GM21529 (cell line): ENCODE data around the gene RFX1.

Source experiments
- ATAC-seq: cut with Tn5 transposase; IDR thresholded peaks from one replicate; pipeline ENCODE4 v1.9.1; 2021; ENCODE audit not compliant: unreplicated experiment

Gene RFX1

DNA sequence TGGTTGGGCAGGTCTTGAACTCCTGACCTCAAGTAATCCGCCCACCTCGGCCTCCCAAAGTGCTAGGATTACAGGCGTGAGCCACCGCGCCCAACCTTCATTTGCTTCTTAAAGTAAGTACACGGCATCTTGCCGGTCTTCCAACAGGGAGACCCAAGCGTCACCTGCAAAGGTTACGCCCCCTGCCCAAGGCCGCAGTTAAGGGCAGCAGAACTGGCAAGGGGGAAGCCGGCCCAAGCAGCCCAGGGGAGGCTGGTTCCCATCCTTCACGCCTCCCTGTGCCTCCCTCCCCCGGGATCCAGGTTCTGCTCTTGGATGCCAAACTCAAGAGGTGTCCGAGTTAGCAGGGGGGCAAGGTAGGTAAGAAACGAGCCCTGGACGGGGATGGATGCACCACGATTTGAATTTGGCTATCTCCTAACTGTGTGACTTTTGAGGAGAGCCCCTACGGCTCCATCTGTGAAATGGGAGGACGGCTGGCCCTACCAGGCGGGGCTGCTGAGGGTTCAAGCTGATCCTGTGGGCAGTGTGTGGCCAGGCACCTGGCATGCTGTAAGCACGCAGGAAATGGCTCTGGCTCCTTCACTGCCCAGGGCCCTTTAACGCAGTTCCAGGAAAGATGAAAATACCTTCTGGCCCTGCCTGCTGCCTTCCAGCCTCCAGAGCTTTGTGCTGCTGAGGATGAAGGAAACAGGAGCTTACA lies 9.0 kb downstream of the RFX1 start:
- ATAC-seq, result no peak

DNA sequence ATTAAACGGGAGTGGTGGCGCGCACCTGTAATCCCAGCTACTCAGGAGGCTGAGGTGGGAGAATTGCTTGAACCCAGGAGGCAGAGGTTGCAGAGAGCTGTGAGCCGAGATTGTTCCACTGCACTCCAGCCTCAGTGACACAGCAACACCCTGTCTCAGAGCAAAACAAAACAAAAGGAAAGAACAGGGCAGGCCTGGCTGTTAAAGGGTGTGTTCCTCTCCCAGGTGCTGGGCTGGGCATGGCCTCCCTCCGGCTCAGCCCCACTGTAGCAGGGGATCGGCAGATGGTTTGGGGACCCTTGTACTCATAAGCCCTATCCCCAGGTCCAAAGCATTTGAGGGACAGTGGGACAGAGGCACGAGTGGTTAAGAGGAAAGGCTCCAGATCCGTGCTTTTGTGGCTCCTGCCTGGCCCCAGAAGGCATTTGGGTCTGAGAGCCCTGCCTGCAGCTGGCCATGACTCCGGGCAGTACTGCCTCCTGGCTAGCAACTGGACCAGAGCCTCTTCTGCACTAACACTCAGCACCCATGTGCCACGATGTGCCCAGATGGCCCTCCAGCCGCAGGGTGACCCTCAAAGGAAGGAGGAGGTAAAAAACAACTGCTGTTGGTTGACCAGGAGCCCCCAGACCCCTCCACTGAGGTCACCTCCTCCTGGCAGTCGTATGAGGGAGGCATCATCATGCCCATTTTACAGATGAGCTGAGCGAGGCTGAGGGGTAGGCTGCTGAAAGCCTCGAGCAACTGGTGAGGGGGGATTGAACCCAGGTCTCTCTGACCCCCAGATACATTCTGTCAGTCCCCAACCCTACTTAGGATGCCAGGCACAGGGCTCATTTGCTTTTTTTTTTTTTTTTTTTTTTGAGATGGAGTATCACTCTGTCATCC lies 10.0 kb downstream of the RFX1 start:
- no peak for ATAC-seq

DNA sequence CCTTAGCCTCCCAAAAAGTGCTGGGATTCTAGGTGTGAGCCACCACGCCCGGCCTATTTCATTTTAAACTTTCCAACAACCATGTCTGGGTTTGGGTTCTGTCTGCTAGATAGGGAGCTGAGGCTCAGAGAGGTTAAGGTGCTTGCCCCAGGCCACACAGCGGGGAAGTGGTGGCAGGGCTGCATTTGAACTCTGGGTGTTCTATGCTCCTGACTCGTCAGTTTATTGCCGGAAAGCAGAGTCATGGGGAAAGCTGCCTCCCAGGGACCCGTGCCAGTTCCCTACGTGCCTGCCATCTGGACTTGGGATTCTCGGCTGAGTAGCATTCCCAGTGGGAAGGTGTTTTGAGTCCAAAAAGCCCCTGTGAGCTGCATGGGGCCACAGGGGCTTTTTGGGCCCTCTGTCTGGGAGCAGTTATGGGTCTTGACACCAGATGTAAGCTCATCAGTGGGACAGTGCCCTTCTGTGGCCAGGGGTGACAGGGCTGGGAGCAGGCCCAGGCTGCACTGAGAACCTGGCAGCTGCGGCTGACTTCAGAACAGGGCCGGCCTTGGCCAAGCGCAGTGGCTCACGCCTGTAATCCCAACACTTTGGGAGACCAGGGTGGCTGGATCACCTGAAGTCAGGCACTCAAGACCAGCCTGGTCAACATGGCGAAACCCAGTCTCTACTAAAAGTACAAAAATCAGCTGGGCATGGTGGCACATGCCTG lies 10.9 kb downstream of the RFX1 start:
- no peak for ATAC-seq

DNA sequence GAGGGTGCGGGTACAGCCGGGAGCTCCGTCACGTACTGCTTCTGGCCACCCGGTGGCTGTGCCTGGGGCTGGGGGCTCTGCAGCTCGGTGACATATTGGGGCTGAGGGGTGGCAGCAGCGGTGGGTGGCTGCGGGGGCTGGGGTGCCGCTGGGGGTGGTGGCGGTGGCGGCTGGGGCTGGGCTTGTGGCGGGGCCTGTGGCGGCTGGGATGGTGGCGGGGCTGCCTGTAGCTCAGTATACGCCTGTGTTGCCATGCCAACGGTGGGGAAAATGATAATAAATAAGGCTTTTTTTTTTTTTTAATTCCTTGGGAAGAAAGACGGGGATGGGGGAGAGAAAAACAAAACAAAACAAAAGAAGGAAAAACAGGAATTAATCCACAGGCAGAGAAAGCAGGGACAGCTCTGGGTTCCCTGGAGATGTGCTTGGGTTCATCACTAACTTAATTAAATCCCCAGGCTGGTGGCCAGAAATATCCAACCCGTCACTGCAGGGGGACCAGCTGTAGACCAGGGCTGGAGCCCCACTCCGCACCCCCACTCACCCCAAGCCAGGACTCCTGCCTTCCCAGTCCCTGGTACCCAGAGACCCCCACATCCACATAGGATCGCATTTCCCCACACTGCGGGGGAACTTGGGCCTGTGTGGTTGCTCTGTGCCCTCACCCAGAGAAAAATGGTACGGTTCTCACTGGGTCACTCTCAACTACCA lies 12.4 kb downstream of the RFX1 start:
- no peak for ATAC-seq

DNA sequence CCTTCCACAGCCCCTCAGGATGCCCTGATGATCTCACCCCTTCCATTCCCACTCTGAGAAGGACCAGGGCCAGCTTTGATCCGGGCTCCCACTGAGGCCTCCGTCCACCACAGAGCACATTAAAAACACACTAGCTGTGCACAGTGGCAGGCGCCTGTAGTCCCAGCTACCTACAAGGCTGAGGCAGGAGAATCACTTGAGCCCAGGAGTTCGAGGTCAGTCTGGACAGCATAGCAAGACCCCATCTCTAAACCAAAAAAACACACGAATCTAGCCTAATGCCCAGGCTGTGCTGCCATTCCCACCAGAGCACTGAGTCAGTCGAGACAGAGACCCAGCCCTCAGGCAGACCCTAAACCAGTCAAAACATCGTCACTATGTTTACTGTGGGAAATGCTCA lies 14.1 kb downstream of the RFX1 start:
- no peak for ATAC-seq

DNA sequence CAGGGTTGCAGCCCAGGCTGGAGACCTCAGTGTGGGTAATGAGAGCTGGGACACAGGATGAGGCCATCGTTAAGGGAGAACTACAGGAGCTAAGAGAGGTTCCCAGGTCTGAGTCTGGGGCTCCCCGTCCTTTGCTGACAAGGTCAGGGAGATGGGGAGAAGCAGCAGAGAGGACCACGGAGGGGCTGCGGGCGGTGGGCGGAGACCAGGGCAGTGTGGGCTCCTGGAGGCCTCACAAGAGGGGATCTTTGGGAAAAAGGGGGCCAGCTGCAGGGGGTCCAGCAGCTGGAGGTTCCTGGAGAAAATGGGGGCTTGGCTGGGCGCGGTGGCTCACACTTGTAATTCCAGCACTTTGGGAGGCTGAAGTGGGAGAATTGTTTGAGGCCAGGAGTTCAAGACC lies 16.0 kb downstream of the RFX1 start:
- no peak for ATAC-seq

DNA sequence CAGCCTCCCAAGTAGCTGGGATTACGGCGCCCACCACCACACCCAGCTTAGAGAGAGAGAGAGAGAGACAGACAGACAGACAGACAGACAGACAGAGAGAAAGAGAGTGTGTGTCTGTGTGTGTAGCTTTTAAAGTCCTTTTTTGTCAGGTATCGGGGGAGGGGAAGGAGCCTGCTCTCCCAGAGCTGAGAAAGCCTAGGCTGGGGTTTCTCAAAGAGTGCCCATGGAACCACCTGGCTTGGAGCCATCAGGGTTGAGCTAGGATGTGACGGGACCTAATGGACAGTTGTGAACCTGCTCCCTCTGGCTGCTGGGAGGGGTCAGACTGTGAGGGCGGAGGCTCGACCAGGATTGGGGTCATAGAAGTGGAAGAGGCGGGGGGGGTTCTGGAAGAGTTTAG lies 16.6 kb downstream of the RFX1 start:
- ATAC-seq, result no peak

DNA sequence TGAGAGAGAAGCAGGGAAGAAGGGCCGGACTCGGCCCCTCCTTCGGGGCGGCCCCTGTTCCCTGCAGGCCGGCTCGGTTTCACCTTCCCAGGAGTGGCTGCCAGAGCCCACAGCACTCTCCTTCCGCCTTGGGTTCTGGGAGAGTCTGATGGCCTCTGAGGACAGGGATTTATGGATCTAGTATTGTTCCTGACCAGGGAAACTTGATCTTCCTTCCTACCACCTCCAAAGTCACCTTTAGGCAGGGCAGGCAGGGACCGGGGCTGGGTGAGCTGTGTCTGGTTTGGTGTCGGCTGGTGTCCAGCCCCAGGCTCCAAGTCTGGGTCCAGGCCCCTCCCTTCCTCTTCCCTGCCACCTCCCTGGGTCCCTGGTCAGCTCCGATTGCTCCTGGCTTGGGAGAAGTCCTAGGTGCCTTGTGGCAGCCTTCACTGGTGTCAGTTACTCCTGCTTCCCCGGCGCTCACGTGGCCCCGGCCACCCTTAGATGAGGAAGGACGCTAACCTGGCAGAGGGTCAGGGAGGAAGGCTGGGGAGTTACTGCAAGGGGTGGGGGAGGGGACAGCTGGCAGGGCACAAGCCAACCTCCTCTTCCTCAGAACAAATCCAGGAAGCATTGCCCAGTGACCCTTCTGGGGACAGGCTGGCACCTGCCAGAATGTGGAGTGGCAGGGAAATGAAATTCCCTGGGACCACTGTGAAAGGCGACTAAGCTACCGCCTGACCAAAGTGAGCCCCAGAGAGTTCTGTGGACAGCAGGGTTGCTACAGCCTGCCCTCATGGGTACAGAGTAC lies 18.8 kb downstream of the RFX1 start:
- ATAC-seq, result no peak

DNA sequence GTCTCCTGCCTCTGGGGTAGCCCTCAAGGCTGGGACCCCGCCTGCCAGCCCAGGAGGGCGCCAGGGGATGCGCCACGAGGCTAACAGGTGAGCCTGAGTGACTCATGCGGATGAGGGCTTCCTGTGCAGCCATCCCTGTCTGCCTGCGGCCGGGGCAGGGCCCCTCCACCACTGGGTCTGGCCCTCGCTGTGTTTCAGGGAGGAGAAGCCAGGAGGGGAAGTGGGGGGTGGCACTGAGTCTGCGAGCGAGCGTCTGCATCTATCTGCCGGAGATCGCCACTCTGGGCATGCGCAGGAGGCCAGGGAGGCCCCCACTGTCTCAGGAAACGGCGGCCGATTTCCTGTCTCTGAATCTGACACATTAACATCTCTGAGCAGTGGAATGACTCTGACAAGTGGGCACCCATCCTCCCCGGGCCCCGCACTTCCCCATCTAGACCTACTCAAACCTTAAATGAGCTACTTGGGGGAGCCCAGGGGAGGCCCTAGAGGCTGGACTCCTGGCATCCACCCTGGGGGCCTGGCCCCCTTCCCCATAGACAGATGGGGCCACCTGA lies 19.7 kb downstream of the RFX1 start:
- ATAC-seq, result peak; percentile 76

DNA sequence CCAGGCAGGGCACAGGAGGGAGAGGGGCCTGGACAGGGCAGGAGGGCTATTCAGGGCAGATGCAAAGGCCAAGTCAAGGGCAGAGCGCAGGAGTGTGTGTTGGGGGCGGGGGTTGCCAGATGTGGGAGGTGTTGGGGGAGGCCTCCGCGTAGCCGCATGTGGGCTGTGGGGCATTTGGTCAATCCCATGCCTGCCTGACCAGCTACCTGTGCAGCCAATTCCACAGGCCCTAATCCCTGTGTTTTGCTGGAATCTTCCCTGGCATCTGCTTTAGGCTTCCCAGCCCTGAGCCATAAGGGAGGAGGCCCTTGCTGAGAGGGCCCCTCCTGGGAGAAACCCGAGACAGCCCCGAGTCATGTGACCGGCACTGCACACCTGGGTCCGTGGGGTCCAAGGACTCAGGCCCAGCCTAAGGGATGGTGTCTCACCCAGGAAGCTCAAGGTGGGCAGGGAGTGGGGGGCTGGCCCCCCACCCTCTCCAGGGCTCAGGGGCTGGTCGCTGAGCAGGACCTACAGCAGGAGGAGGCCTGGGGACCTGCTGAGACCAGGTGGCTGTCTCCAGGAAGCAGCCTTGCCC lies 20.3 kb downstream of the RFX1 start:
- ATAC-seq, result peak; percentile 18

DNA sequence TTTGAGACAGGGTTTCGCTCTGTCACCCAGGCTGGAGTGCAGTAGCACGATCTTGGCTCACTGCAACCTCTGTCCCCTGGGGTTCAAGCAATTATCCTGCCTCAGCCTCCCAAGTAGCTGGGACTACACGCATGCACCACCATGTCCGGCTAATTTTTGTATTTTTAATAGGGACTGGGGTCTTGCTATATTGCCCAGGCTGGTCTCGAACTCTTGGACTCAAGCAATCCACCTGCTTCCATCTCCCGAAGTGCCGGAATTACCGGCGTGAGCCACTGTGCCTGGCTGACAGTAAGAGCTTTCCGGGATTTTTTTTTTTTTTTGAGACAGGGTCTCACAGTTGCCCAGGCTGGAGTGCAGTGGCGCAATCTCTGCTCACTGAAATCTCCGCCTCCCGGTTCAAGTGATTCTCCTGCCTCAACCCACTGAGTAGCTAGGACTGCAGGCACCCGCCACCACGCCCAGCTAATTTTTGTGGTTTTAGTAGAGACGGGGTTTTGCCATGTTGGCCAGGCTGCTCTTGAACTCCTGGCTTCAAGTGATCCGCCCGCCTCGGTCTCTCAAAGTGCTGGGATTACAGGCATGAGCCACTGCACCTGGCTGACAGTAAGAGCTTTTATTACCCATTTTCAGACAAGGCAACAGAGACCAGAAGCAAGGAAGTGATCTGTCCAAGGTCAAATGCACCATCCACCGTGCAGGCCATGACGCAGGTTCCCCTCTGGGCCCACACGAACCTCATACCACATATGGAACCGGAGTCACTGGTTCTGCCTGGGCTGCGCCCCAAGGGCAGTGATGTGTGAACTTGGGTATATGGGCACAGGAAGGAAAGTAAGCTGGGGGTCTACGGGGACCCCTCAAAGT lies 21.0 kb downstream of the RFX1 start:
- ATAC-seq, result no peak

DNA sequence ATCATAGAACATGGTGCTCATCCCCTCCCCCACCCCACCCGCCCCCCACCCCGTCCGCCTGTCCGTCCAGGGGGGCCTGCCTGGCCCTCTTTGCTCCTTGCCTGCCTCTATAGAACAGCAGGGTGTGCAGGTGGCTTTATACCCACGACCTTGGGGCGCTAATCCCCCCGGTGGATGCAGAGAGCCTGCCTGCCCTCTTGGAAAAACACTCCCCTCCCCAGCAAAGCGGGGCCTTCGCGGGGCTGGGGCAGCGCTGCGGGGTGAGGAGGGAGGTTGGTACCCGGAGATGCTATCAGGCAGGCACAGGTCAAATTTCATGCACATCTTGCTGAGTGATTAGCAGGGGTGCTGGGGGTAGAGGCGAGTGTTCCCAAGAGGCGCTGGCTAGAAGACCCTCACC lies 21.9 kb downstream of the RFX1 start:
- no peak for ATAC-seq

DNA sequence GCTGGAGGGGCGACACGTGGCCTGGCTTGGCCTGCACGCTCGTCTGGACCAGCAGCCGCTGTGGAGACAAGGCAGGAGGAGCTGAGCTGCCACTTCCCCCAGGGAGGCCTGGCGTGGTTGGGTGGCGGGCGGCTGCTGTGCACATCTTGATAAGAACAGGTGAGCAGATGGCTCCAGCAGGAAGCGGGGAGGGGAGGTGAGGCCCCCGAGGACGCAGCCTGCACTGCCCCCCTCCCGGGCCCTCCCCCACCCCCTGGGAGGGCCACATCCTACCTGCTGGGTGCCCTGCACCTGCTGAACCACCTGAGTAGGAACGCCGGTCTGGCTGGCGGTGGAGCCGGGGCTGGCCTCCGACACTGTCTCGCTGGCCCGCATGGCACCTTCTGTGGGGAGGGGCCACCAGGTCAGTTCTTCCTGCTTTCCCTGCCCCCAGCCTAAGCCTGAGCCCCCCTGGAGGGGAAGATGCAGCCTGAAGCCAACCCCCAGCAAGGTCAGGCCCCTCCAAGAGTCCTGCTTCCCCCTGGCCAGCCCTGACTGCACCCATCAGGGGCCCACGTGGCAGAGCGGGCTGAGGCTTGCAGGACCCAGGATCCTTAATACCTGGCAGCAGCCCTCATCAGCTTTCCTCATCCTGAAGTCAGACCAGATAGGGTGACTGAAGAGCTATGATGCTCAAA lies 22.8 kb downstream of the RFX1 start:
- no peak for ATAC-seq

DNA sequence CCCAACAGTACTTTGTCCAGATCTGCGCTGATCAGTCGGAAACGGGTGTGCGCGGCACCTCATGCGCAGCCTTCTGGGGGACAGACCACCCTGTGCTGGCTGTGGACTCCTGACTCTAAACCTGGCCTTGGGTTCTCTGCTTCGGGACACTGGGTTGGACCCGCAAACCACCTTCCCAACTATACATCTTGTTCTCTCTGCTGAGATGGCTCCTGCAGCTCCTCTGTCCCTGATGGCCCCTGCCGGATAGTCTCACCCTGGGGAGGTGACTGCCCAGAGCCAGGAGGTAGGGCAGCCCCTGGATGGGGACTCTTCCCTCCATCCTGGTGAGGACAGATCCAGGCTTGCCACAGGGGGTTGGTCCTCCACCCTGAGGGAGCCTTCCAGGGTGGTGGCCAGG lies 23.3 kb downstream of the RFX1 start:
- ATAC-seq, result no peak

DNA sequence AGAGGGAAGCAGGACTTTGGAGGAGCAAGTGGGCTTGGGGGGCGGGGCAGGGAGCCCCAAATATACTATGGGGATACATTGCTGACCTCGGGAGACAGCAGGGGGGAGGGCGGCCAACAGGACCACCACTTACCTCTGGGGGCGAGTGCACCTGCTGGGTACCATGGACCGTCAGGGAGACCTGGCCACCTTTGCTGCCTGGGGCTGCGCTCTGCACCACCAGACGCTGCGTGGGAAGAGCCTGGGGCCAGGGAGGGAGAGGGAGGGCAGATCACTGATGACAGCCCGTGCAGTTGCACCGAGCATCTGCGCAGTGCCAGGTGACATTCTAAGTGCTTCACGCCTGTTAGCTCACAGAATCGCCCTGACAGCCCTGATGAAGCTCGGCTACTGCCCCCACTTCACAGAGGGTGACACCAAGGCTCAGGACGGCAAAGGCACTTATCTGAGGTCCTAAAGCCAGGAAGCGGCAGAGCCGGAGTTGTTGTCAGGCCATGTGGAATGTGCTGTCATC lies 24.1 kb downstream of the RFX1 start:
- ATAC-seq, result no peak

DNA sequence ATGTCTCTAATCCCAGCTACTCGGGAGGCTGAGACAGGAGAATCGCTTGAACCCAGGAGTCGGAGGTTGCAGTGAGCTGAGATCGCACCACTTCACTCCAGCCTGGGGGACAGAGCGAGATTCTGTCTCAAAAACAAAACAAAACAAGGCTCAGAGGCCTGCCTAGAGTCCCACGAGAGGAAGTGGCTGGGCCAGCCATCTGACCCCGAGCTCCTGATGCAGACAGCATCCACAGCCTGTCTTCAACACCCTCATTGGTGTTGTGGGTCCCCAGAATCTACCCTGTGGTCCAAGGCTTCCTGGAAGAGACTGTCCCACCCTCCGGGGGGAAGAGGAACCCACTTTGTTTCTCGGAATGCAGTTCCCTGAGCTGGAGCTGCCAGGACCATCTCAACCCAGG lies 24.7 kb downstream of the RFX1 start:
- ATAC-seq, result no peak

DNA sequence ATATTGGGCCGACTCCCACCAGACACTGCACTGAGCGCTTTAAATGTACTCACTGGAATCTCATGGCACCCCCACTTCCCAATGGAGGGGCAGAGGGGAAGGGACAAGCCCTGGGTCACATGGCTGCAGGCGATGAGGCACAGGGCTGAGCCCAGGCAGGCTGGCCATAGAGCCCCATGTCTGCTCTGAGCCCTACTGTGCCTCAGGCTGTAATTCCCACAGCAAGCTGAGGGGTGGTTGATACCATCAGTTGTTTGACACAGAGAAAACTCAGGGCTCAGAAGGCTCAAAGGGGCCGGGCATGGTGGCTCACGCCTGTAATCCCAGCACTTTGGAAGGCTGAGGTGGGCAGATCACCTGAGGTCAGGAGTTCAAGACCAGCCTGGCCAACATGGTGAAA lies 25.1 kb downstream of the RFX1 start:
- no peak for ATAC-seq

DNA sequence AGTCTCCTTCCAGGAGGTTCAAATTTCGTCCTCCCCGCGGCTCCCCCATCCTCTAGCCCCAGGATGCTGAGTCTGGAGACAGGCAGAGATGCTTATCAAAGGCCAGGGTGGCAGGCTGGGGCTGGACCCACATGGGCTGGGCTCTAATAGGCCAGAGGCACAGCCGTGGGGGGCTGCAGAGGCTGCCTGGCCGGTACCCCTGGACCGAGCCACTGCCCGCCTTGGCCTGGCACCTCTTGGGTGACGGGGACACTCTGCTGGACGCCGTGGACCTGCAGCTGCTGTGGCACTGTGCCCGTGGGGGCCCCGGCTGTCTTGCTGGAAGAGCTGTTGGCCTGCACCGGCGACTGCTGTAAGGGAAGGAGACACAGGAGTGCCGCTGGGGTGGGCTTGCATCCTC lies 25.8 kb downstream of the RFX1 start:
- no peak for ATAC-seq
